HG02970 (cell line): Measurements from ENCODE around the gene JAK3.

Experiments
- ATAC-seq: cut with Tn5 transposase; IDR thresholded peaks from one replicate; pipeline ENCODE4 v1.9.1; 2021; ENCODE audit warnings: mild to moderate bottlenecking, moderate library complexity, moderate number of reproducible peaks; ENCODE audit not compliant: unreplicated experiment, low FRiP score

Gene JAK3

GRCh38 chr19:17866312-17866963 is 18.7 kb upstream of the JAK3 start:
- no peak for ATAC-seq

DNA sequence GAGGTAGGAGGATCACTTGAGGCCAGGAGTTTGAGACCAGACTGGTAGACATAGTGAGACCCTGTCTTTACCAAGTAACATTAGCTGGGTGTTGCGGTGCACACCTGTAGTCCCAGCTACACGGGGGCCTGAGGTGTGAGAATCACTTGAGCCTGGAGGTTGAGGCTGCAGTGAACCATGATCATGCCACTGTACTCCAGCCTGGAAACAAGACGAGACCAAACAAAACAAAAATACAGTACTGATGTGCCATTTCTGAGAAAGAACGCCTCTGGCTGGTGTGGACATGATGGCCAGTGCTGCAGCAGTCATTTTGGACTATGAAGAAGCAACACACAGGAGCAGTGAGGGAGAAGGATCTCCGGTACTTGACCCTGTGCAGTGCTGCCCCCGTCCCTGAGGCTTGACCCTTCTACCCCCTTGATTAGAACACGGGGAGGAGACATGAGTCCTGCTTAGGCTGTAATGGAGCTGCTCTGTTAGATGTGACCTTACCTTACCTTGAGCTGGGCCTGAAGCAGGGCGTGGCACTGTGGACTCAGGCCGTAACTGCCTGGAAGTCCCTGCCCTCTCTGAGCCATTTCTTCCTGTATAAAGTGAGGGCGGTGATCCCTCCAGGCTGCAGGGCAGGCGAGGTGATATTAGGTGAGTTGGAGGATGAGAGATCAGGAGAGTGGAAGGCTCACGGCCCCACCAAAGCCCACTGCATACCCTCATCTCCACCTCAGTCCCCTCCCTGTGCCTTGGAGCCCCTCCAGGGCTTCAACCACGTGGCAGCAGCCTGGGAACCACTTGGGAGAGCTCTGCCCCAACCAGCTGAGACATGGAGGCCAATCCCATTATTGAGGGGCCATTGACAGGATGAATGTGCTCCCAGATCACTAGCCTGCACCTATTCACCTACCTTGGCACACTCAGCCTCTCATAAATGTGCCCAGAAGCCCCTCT is 17.9 kb upstream of the JAK3 start:
- no peak for ATAC-seq

DNA sequence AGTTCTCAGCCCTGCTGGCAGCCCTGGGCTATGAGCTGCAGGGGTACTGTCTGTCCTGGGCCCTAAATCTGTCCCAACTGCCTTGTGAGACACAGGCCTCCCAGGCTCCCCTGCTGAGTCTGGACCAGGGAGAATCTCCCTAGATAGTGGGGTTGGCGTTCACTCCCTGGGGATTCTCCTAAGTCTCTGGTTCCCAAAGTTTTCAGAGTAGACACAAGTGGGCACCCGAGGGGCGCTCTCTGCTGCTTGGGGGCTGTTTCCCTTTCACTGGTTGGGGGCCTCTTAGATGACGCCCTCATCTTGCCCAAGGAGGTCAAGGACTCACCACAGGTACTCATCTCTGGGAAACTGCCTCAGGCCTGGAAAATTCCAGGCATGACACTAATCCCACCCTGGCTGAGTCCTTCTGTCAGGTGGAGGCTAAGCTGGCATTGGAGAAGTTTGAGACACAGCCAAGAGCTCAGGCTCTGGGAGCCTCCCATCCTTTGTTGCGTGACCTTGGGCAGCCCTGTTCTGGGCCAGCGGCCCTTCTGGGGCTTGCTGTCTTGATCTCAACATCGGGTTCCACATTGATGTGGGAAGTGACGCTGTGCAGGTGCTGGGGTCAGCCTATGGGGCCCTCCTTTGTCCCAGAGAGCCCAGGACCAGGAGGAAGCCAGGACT is 15.9 kb upstream of the JAK3 start:
- no peak for ATAC-seq

- no peak for ATAC-seq
Measured at GRCh38 chr19:17862711-17863519, 15.1 kb upstream of the JAK3 start.

- ATAC-seq = no peak
Measured at GRCh38 chr19:17861542-17862402, 14.0 kb upstream of the JAK3 start.

DNA sequence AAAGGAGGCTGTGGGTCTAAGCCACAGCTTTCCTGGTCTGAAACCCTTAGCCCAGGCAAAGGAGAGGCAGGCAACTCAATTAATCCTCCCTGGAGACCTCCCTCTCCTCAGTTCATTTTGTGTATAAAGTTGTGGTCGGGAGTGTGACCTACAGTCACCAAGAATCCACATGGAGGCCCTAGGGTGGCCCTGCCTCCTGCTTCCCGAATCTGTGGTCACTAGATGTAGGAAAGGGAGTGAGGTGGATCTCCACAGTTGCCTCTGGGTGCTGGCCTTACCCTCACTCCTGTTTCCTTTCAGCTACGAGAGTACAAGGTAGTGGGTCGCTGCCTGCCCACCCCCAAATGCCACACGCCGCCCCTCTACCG is 13.2 kb upstream of the JAK3 start:
- no peak for ATAC-seq

GRCh38 chr19:17860331-17860992 is 12.7 kb upstream of the JAK3 start:
- no peak for ATAC-seq

- peak; percentile 96 for ATAC-seq
Measured at GRCh38 chr19:17859533-17860330, 11.9 kb upstream of the JAK3 start, which contains the start of gene RPL18A. RPL18A (plus strand) TSS chr19:17859910; CDS start chr19:17859957, 47 bp downstream.

DNA sequence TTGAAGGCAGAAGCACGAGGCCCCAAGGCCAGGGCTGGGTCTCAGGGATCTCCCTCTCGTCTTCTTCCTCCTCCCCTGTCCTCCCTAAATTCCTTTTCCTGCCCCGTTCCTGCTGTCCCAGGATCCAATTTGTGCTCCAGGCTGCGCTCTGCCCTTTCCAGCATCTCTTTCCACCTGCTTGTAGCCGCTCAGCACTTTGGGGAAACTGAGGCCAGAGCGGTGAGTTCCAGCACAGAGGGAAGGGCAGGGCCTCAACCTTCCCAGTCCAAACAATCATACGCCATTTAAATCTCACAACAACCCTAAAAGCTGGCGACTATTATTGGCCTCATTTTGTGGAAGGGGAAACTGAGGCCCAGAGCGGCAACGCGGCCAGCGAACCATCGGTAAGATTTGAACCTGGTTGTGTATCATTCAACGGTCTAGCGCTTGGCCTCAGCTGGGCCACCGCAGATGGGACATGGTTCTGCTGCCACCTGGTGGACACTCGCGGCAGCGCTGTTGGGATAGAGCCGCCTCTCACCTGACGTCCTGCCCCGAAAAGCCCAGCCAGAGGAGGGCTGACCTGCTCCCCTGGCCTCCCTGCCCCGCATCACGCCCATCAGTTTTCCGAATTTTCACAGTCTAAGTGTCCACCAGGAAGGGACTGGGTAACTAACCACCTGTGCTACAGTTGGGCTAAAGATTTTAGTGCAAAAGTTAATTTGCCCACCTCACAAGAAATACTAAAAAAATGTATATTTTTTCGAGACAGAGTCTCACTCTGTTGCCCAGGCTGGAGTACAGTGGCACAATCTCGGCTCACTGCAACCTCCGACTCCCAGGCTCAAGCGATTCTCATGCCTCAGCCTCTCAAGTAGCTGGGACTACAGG is 7.7 kb upstream of the JAK3 start:
- ATAC-seq = no peak

GRCh38 chr19:17854061-17854460 is 6.3 kb upstream of the JAK3 start:
- no peak for ATAC-seq

DNA sequence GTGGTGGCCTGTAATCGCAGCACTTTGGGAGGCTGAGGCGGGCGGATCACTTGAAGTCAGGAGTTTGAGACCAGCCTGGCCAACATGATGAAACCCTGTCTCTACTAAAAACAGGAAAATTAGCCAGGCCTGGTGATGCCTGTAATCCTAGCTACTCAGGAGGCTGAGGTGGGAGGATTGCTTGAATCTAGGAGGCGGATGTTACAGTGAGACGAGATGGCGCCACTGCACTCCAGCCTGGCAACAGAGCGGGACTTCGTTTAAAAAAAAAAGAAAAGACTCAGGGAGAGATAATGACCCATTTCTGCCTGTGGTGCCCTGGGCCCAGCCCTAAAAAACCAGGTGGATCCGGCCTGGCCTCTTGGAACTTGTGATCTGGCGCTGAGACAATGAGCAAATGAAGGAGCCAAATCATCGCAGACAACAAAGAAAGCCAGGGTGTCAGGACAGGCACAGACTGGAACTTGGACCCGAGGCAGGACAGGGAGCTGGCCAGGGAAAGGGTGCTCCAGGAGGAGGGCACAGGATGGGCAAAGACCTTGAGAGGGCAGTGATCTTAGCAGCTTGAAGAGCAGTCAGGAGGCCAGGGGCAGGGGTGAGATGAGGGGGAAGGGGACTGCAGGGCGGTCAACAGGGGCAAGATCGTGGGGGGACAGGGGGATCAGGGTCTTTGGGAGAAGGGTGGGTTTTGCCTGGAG is 962 bp upstream of the JAK3 start:
- no peak for ATAC-seq

DNA sequence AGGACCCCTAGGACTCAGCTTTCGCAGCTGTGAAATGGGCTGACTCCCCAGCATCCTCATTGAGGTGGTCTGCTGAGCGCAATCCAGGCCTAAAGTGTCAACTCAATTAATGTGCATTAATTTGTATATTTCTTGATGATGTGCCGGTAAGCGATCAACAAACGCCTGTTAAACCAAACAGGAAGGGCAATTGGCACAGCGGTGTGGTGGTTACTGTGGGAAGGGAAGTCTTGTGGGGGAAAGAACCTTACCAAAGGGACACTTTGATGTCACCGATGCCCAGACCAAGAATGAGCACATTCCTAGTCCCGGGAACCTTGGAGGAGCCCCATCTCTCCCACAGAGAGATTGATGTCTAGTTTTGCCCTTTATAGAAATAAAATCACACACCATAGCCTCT is 1.6 kb downstream of the JAK3 start:
- no peak for ATAC-seq

DNA sequence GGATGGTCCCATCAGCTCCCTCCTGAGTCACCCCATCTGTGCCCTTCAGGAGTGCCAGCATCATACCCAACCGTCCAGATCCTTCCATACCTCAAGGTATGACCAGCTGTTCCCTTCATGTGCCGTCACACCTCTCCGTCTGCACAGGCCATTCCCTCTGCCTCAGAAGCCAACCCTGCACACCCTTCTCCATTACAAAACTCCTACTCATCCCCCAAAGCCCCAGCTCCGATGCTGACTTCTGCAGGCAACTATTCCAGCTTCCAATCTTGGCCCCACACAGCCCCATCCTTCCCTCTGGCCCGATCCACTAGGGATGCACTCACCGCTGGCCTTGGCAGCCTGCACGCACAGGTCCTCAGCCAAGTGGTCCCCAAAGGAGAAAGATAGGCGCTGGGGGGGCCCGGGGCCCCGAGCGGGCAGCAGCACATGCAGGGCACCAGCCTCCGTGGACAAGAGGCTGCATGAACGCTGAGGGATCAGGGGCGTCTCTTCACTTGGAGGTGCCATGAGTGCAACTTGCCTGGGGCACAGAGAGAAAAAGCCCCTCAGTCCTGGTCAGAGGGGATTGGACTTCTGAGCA is 3.8 kb downstream of the JAK3 start:
- ATAC-seq = no peak

DNA sequence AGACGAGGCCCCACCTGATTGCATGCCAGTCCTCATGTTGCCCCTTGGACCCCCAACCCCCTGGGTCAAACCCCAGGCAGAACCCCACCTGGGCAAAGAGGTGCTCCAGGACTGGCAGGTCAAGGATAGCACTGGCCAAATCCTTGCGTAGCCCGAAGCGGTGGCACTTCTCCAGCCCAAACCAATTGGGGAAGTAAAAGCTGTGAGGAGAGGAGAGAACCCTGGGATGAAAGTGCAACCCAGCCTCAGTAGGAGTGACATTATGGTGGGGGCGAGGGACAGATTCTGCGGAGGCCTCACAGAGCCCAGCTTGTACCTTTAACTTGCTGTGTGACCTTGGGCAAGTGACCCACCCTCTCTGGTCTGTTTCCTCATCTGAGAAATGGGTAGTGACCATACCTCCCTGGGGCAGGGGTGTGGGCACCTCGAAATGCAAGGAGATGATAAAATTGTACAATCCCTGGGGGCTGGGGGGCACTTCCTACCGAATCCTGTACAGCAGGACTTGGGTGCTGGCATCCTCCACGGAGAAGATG is 4.4 kb downstream of the JAK3 start:
- no peak for ATAC-seq

- no peak for ATAC-seq
Measured at GRCh38 chr19:17842663-17843291, 5.0 kb downstream of the JAK3 start.
